Measurements from ENCODE around the gene HDLBP. TPM values are rescaled to one million over a fixed set of nuclear protein-coding genes. Genes with fewer than 3 reads are reported as not detected.

HDLBP gene
- total RNA-seq, 2 experiments from 2014 or later: 243 to 251 TPM

GRCh38 chr2:241255542-241256167 is 59.8 kb downstream of the HDLBP start:
- CTCF ChIA-PET: no interaction called here
- no peak overlapping the region for H3K27ac Mint-ChIP-seq
- intact Hi-C loops (cut with micrococcal nuclease): no loop called here
- no peaks in the 10 kb centered on the region for H3K9me3 Mint-ChIP-seq
- H3K36me3 Mint-ChIP-seq: peaks cover 47% of the 10 kb centered on the region
- no peaks in the 10 kb centered on the region for H3K27me3 Mint-ChIP-seq
- no peaks in the 10 kb centered on the region for H3K4me1 Mint-ChIP-seq (ENCODE audit: low read depth)
- no peak overlapping the region for H3K4me3 Mint-ChIP-seq
- no peak for DNase-seq
- POLR2A ChIA-PET: interaction anchor here (0.5 kb wide), 1 partner anchor 24 kb away, joined by 3 read pairs; no protein-coding TSS in a partner anchor

DNA sequence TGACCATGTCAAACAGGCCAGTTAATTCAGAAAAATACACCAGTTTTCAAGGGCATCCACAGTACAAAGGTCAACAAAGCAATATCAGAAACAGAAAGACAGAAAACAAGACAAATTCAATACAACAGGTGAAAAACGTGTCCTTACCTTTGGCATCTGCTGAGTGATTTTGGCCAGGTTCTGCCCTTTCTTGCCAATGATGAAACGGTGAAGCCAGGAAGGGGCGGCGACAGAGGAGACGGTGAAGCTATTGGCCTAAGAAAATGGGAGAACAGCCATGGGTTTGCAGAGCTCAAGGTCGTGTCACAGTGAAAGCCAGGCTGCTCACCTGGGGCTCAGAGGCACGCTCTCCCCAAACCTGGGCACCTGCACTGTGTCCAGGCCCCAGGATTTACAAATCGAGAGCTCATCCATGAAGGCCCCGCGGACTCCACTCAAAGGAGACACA is 60.5 kb downstream of the HDLBP start:
- Mint-ChIP-seq H3K36me3 (peaks cover 45% of the 10 kb centered on the region), H3K4me3 (no peak overlapping the region), H3K27me3 (no peaks in the 10 kb centered on the region), H3K9me3 (no peaks in the 10 kb centered on the region), H3K27ac (no peak overlapping the region), H3K4me1 (ENCODE audit: low read depth) (no peaks in the 10 kb centered on the region)
- ChIA-PET POLR2A (interaction anchor here (0.5 kb wide), 1 partner anchor 23 kb away, joined by 3 read pairs; no protein-coding TSS in a partner anchor), CTCF (no interaction called here)
- intact Hi-C loops (cut with micrococcal nuclease): no loop called here
- DNase-seq: no peak

GRCh38 chr2:241252778-241253475 is 62.5 kb downstream of the HDLBP start:
- POLR2A ChIA-PET: no interaction called here
- no peak overlapping the region for H3K4me3 Mint-ChIP-seq
- no peak for DNase-seq
- CTCF ChIA-PET: no interaction called here
- no peaks in the 10 kb centered on the region for H3K27me3 Mint-ChIP-seq
- H3K4me1 Mint-ChIP-seq (ENCODE audit: low read depth): no peaks in the 10 kb centered on the region
- H3K36me3 Mint-ChIP-seq: peaks cover 58% of the 10 kb centered on the region
- no peaks in the 10 kb centered on the region for H3K9me3 Mint-ChIP-seq
- no peak overlapping the region for H3K27ac Mint-ChIP-seq
- intact Hi-C loops (cut with micrococcal nuclease): no loop called here

- H3K36me3 Mint-ChIP-seq: peaks cover 56% of the 10 kb centered on the region
- H3K9me3 Mint-ChIP-seq: no peaks in the 10 kb centered on the region
- H3K27ac Mint-ChIP-seq: no peak overlapping the region
- intact Hi-C loops (cut with micrococcal nuclease): no loop called here
- ChIA-PET CTCF (no interaction called here), POLR2A (no interaction called here)
- no peaks in the 10 kb centered on the region for H3K4me1 Mint-ChIP-seq (ENCODE audit: low read depth)
- no peaks in the 10 kb centered on the region for H3K27me3 Mint-ChIP-seq
- DNase-seq: no peak
- H3K4me3 Mint-ChIP-seq: no peak overlapping the region
Measured at GRCh38 chr2:241249654-241250053, 65.8 kb downstream of the HDLBP start.

- CTCF ChIA-PET: no interaction called here
- DNase-seq: no peak
- no peaks in the 10 kb centered on the region for H3K4me1 Mint-ChIP-seq (ENCODE audit: low read depth)
- intact Hi-C loops (cut with micrococcal nuclease): no loop called here
- POLR2A ChIA-PET: no interaction called here
- no peaks in the 10 kb centered on the region for H3K9me3 Mint-ChIP-seq
- no peak overlapping the region for H3K4me3 Mint-ChIP-seq
- H3K27ac Mint-ChIP-seq: no peak overlapping the region
- peaks cover 61% of the 10 kb centered on the region for H3K36me3 Mint-ChIP-seq
- H3K27me3 Mint-ChIP-seq: no peaks in the 10 kb centered on the region
Measured at GRCh38 chr2:241248897-241249296, 66.6 kb downstream of the HDLBP start.

GRCh38 chr2:241248289-241248688 is 67.2 kb downstream of the HDLBP start:
- no peak for DNase-seq
- peaks cover 62% of the 10 kb centered on the region for H3K36me3 Mint-ChIP-seq
- H3K4me1 Mint-ChIP-seq (ENCODE audit: low read depth): no peaks in the 10 kb centered on the region
- no peak overlapping the region for H3K4me3 Mint-ChIP-seq
- ChIA-PET POLR2A (no interaction called here), CTCF (no interaction called here)
- H3K27me3 Mint-ChIP-seq: no peaks in the 10 kb centered on the region
- no peaks in the 10 kb centered on the region for H3K9me3 Mint-ChIP-seq
- intact Hi-C loops (cut with micrococcal nuclease): no loop called here
- H3K27ac Mint-ChIP-seq: no peak overlapping the region

- Mint-ChIP-seq H3K27ac (no peak overlapping the region), H3K4me1 (ENCODE audit: low read depth) (no peaks in the 10 kb centered on the region), H3K27me3 (no peaks in the 10 kb centered on the region), H3K9me3 (no peaks in the 10 kb centered on the region), H3K4me3 (no peak overlapping the region), H3K36me3 (peaks cover 77% of the 10 kb centered on the region)
- ChIA-PET CTCF (interaction anchor here (1.2 kb wide), 1 partner anchor 166 kb away, joined by 4 read pairs; no protein-coding TSS in a partner anchor), POLR2A (no interaction called here)
- DNase-seq: no peak
- intact Hi-C loops (cut with micrococcal nuclease): no loop called here
Measured at GRCh38 chr2:241244368-241244767, 71.1 kb downstream of the HDLBP start.

DNA sequence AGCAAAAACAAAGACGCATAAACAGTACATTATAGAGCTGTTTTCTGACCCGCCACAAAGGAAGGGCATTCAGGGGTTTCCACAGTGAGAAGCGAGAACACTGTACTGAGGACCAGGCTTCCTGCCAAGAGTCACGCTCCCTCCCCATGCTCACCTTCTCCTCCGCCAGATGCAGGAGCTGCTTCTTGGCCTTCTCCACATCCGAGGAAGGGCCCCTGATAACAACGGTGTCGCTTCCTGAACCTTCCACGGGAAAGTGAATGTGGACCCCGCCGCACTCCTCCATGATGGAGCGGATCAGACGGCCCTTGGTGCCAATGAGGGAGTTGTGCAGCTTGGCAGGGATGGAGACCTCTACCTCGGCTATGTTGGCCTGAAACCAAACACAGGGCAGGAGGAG is 73.2 kb downstream of the HDLBP start:
- ChIA-PET POLR2A (no interaction called here), CTCF (interaction anchor here (1.3 kb wide), 1 partner anchor 10 kb away, joined by 3 read pairs; no protein-coding TSS in a partner anchor)
- H3K9me3 Mint-ChIP-seq: no peaks in the 10 kb centered on the region
- no peak overlapping the region for H3K4me3 Mint-ChIP-seq
- peaks cover 78% of the 10 kb centered on the region for H3K36me3 Mint-ChIP-seq
- no peaks in the 10 kb centered on the region for H3K4me1 Mint-ChIP-seq (ENCODE audit: low read depth)
- intact Hi-C loops (cut with micrococcal nuclease): no loop called here
- no peak for DNase-seq
- H3K27ac Mint-ChIP-seq: no peak overlapping the region
- no peaks in the 10 kb centered on the region for H3K27me3 Mint-ChIP-seq

GRCh38 chr2:241241669-241242068 is 73.8 kb downstream of the HDLBP start:
- H3K27ac Mint-ChIP-seq: no peak overlapping the region
- H3K4me3 Mint-ChIP-seq: no peak overlapping the region
- intact Hi-C loops (cut with micrococcal nuclease): no loop called here
- H3K4me1 Mint-ChIP-seq (ENCODE audit: low read depth): no peaks in the 10 kb centered on the region
- peaks cover 82% of the 10 kb centered on the region for H3K36me3 Mint-ChIP-seq
- no peaks in the 10 kb centered on the region for H3K9me3 Mint-ChIP-seq
- CTCF ChIA-PET: no interaction called here
- H3K27me3 Mint-ChIP-seq: no peaks in the 10 kb centered on the region
- POLR2A ChIA-PET: no interaction called here
- DNase-seq: no peak

- intact Hi-C loops (cut with micrococcal nuclease): no loop called here
- DNase-seq: no peak
- Mint-ChIP-seq H3K4me3 (no peak overlapping the region), H3K4me1 (ENCODE audit: low read depth) (no peaks in the 10 kb centered on the region), H3K27me3 (no peaks in the 10 kb centered on the region), H3K36me3 (peaks cover 76% of the 10 kb centered on the region), H3K9me3 (no peaks in the 10 kb centered on the region), H3K27ac (no peak overlapping the region)
- ChIA-PET POLR2A (no interaction called here), CTCF (no interaction called here)
Measured at GRCh38 chr2:241240320-241241004, 75.0 kb downstream of the HDLBP start.

DNA sequence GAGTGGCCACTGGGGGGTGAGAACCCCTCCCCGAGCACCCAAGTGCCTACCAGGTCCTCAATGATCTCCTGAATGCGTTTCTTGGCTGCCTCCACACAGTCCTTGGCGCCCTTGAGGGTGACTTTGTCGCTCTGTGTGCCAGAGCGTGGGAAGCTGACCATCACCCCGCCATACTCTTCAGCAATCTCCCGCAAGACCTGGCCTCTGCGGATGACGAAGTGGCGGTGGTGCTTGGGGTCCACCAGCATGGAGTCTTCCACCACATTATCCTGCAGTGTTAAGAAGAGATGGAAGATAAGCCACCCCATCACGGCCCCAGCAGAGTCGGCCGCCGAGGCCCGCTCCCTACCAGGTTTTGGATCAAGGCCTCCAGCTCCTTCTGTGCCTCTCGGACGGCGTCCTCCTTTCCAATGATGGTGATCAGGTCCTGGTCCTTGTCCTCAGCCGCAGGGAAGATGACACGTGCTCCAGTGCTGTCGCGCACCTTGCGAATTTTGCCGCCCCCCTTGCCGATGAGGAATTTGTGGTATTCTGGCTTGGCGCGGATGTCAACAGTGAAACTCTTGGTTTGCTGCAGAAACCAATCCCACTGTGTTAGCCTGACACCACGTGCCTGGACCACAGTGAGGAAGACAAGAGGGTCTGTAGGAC is 75.8 kb downstream of the HDLBP start:
- Mint-ChIP-seq H3K27me3 (no peaks in the 10 kb centered on the region), H3K4me1 (ENCODE audit: low read depth) (no peaks in the 10 kb centered on the region)

DNA sequence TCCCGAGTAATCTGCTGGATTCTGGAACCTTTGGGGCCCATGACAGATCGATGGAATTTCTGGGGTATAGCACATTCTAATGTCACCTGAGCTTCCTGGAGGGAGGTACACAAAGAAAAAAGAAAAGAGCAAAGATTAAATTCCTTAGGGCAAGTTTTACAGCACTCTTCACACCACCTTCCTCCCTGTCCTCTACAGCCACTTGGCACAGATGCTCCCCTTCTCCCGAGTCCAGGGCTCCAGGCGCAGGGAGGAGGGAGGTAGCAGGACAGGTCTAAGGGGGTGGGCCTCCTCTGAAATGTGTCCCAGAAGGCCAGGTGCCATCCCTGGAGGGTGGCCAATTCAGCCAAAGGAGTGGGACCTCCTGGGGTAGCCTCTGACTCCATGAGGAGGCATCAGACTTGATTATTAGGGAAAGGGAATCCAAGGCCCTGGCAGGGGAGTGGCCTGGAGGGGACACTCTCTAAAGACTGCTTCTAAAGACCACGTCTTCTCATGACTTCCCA is 76.7 kb downstream of the HDLBP start:
- Mint-ChIP-seq H3K4me3 (no peak overlapping the region), H3K27me3 (no peaks in the 10 kb centered on the region), H3K4me1 (ENCODE audit: low read depth) (no peaks in the 10 kb centered on the region), H3K36me3 (peaks cover 84% of the 10 kb centered on the region), H3K27ac (no peak overlapping the region), H3K9me3 (no peaks in the 10 kb centered on the region)
- ChIA-PET POLR2A (no interaction called here), CTCF (no interaction called here)
- no peak for DNase-seq
- intact Hi-C loops (cut with micrococcal nuclease): no loop called here

More for the DNA sequence above, 75.8 kb downstream of the HDLBP start:
- intact Hi-C loops (cut with micrococcal nuclease): no loop called here
- no peak overlapping the region for H3K4me3 Mint-ChIP-seq
- H3K27ac Mint-ChIP-seq: no peak overlapping the region
- CTCF ChIA-PET: no interaction called here
- H3K36me3 Mint-ChIP-seq: peaks cover 82% of the 10 kb centered on the region
- no peak for DNase-seq
- no peaks in the 10 kb centered on the region for H3K9me3 Mint-ChIP-seq
- POLR2A ChIA-PET: no interaction called here

All from activated CD4-positive, alpha-beta memory T cell treated with anti-CD3 and anti-CD28 coated beads for 36 hours (primary cell).